ENCODE data around the gene CFHR5.
"Not testable (repeated sequence)": the region's sequence is repeated elsewhere in the genome, so short reads cannot be mapped to it uniquely, and the experiment has no call there.

Gene CFHR5

DNA sequence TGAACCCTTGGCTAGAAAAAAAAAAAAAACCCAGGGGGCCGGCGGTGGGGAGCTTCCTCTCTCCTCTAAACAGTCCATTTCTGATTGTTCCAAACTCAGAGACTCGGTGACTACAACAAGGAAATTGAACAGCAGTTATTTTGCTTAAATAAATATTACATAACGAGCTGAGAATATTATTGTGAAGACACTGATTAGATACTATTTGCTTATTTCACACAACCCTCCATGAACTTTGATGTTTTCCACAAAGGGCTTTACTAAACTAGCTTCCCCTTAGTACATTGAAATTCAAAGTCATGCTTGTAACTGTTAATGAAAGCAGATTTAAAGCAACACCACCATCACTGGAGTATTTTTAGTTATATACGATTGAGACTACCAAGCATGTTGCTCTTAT is at the start of gene CFHR5:
Gene CFHR5 (plus strand): TSS at position 279 of the 400 bp plus-strand sequence. CDS start 109 bp downstream, at position 388.
- Histone ChIP-seq H3K9ac (ENCODE audit: low read depth, low read length) (no peak within 1 kb of the TSS), H3K36me3 (ENCODE audit: insufficient read depth, low read depth, low read length) (no peaks in the 10 kb centered on the region), H3K4me1 (ENCODE audit: insufficient read depth, low read length) (no peaks in the 10 kb centered on the region; the same call in 1 of the 2 replicates), H3K27me3 (ENCODE audit: insufficient read depth, low read length) (no peaks in the 10 kb centered on the region), H3K27ac (ENCODE audit: low read length) (no peak within 1 kb of the TSS), H3K9me3 (ENCODE audit: insufficient read depth, low read depth, low read length) (no peaks in the 10 kb centered on the region), H3K4me3 (ENCODE audit: low read length) (no peak within 1 kb of the TSS)

DNA sequence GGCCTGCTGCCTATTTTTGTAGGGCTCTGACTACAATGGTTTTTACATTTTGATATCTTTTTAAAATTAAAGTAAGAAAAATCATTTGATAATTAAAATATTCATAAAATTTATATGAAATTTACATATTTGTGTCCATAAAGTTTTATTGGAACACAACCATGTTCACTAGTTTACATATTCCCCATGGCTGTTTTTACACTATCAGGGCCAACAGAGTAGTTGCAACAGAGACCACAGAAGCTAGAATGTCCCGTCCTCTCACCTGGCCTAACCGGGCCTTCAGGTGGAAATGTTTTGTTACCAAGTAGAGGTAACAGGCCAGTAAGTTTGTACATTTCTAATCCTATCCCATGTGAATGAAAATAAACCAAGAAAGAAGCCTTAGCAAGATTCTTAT is 44.5 kb upstream of the CFHR5 start:
- not testable (repeated sequence) for H3K27ac ChIP-seq (ENCODE audit: low read length); H3K4me1 ChIP-seq (ENCODE audit: insufficient read depth, low read length); H3K9ac ChIP-seq (ENCODE audit: low read depth, low read length); H3K36me3 ChIP-seq (ENCODE audit: insufficient read depth, low read depth, low read length); H3K4me3 ChIP-seq (ENCODE audit: low read length); H3K27me3 ChIP-seq (ENCODE audit: insufficient read depth, low read length); H3K9me3 ChIP-seq (ENCODE audit: insufficient read depth, low read depth, low read length)

DNA sequence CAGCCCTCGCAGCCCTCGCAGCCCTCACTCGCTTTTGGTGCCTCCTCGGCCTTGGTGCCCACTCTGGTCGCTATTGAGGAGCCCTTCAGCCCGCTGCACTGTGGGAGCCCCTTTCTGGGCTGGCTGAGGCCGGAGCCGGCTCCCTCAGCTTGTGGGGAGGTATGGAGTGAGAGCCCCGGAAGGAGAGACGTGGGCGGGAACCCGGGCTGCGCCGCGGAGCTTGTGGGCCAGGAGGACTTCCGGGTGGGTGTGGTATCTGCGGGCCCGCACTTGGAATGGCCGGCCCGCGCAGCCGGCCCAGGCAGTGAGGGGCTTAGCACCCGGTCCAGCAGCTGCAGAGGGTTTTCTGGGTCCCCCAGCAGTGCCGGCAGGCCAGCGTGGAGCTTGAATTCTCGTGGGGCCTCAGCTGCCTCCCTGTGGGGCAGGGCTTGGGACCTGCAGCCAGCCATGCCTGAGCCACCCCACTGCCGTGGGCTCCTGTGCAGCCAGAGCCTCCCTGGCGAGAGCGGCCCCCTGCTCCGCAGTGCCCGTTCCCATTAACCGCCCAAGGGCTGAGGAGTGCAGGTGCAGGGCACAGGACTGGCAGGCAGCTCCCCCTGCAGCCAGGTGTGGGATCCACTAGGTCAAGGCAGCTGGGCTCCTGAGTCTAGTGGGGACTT is 43.7 kb upstream of the CFHR5 start:
- Histone ChIP-seq H3K4me3 (ENCODE audit: low read length) (no peak overlapping the region), H3K4me1 (ENCODE audit: insufficient read depth, low read length) (no peaks in the 10 kb centered on the region), H3K27me3 (ENCODE audit: insufficient read depth, low read length) (no peaks in the 10 kb centered on the region), H3K36me3 (ENCODE audit: insufficient read depth, low read depth, low read length) (no peaks in the 10 kb centered on the region), H3K9ac (ENCODE audit: low read depth, low read length) (no peak overlapping the region), H3K9me3 (ENCODE audit: insufficient read depth, low read depth, low read length) (no peaks in the 10 kb centered on the region), H3K27ac (ENCODE audit: low read length) (no peak overlapping the region)

GRCh38 chr1:196941474-196941873 is 35.9 kb upstream of the CFHR5 start:
- not testable (repeated sequence) for H3K27ac ChIP-seq (ENCODE audit: low read length); H3K27me3 ChIP-seq (ENCODE audit: insufficient read depth, low read length); H3K9me3 ChIP-seq (ENCODE audit: insufficient read depth, low read depth, low read length); H3K4me1 ChIP-seq (ENCODE audit: insufficient read depth, low read length); H3K36me3 ChIP-seq (ENCODE audit: insufficient read depth, low read depth, low read length); H3K9ac ChIP-seq (ENCODE audit: low read depth, low read length); H3K4me3 ChIP-seq (ENCODE audit: low read length)

DNA sequence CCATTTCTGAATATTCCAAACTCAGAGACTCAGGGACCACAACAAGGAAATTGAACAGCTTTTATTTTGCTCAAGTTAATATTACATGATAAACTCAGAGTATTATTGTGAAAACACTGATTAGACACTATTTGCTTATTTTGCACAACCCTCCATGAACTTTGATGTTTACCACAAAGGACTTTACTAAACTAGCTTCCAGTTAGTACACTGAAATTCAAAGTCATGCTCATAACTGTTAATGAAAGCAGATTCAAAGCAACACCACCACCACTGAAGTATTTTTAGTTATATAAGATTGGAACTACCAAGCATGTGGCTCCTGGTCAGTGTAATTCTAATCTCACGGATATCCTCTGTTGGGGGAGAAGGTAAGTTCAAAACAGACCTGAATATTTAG is 33.8 kb upstream of the CFHR5 start, which contains the start of gene CFHR2:
Gene CFHR2 (plus strand): TSS at position 171 of the 400 bp plus-strand sequence. CDS start 143 bp downstream, at position 314.
- not testable (repeated sequence) for H3K4me3 ChIP-seq (ENCODE audit: low read length); H3K9me3 ChIP-seq (ENCODE audit: insufficient read depth, low read depth, low read length); H3K27me3 ChIP-seq (ENCODE audit: insufficient read depth, low read length); H3K4me1 ChIP-seq (ENCODE audit: insufficient read depth, low read length); H3K27ac ChIP-seq (ENCODE audit: low read length); H3K9ac ChIP-seq (ENCODE audit: low read depth, low read length); H3K36me3 ChIP-seq (ENCODE audit: insufficient read depth, low read depth, low read length)

DNA sequence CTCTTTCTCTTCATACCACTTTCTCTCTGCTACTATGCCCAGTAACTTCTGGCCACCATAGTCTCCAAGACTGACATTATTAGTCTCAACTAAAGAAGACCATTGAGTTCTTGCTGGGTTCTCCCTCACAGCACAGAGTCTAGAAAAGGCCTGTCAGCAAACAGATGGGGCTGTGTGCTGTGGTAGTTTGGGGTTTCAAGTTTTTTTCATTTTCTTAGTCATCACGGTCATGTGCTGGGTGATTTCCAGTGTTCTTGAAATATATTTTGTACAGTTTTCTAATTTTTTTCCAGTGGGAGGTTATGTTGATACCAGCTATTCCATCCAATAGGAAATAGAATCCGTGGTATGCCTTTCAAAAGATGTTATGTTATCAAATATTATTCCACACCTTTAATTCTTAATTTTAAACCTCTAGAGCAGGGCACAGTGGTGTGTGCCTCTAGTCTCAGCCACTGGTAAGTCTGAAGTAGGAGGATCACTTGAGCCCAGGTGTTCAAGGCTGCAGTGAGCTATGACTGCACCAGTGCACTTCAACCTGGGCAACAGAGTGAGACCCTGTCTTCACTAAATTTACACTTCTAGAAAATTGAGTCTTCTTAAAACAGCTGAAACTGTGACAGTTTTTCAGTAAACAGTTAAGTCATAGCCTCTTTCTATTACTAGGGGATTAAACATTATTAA is 25.5 kb upstream of the CFHR5 start:
- Histone ChIP-seq H3K27me3 (ENCODE audit: insufficient read depth, low read length) (no peaks in the 10 kb centered on the region), H3K36me3 (ENCODE audit: insufficient read depth, low read depth, low read length) (no peaks in the 10 kb centered on the region), H3K4me3 (ENCODE audit: low read length) (no peak overlapping the region), H3K4me1 (ENCODE audit: insufficient read depth, low read length) (no peaks in the 10 kb centered on the region; the same call in 1 of the 2 replicates), H3K27ac (ENCODE audit: low read length) (no peak overlapping the region), H3K9ac (ENCODE audit: low read depth, low read length) (no peak overlapping the region), H3K9me3 (ENCODE audit: insufficient read depth, low read depth, low read length) (no peaks in the 10 kb centered on the region)

- no peaks in the 10 kb centered on the region; the same call in 1 of the 2 replicates for H3K4me1 ChIP-seq (ENCODE audit: insufficient read depth, low read length)
- H3K27me3 ChIP-seq (ENCODE audit: insufficient read depth, low read length): no peaks in the 10 kb centered on the region
Observed at GRCh38 chr1:196954778-196955177, 22.6 kb upstream of the CFHR5 start.

DNA sequence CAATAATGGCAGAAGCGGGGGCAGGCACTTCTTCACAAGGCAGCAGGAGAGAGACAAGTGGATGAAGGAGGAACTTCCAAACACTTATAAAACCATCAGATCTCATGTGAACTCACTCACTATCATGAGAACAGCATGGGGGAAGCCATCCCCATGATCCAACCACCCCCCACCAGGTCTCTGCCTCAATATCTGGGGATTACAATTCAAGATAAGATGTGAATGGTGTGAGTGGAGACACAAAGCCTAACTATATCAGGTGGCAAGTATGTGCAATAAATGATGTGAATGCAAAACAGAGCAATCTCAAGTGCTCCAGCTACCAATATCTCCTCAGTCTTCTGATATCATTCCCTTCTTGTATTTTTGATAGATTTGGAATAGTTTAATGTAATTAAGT is 21.4 kb upstream of the CFHR5 start:
- Histone ChIP-seq H3K9me3 (ENCODE audit: insufficient read depth, low read depth, low read length) (no peaks in the 10 kb centered on the region), H3K27ac (ENCODE audit: low read length) (no peak overlapping the region), H3K36me3 (ENCODE audit: insufficient read depth, low read depth, low read length) (no peaks in the 10 kb centered on the region), H3K4me3 (ENCODE audit: low read length) (no peak overlapping the region), H3K4me1 (ENCODE audit: insufficient read depth, low read length) (no peaks in the 10 kb centered on the region; the same call in 1 of the 2 replicates), H3K9ac (ENCODE audit: low read depth, low read length) (no peak overlapping the region), H3K27me3 (ENCODE audit: insufficient read depth, low read length) (no peaks in the 10 kb centered on the region)

More at GRCh38 chr1:196954778-196955177, 22.6 kb upstream of the CFHR5 start:
- H3K9me3 ChIP-seq (ENCODE audit: insufficient read depth, low read depth, low read length): no peaks in the 10 kb centered on the region
- H3K4me3 ChIP-seq (ENCODE audit: low read length): no peak overlapping the region
- no peak overlapping the region for H3K27ac ChIP-seq (ENCODE audit: low read length)
- no peaks in the 10 kb centered on the region for H3K36me3 ChIP-seq (ENCODE audit: insufficient read depth, low read depth, low read length)
- H3K9ac ChIP-seq (ENCODE audit: low read depth, low read length): no peak overlapping the region

GRCh38 chr1:196960854-196961253 is 16.5 kb upstream of the CFHR5 start:
- H3K4me3 ChIP-seq (ENCODE audit: low read length): no peak overlapping the region
- H3K27me3 ChIP-seq (ENCODE audit: insufficient read depth, low read length): no peaks in the 10 kb centered on the region
- H3K27ac ChIP-seq (ENCODE audit: low read length): no peak overlapping the region
- no peak overlapping the region for H3K9ac ChIP-seq (ENCODE audit: low read depth, low read length)
- no peaks in the 10 kb centered on the region for H3K36me3 ChIP-seq (ENCODE audit: insufficient read depth, low read depth, low read length)
- H3K4me1 ChIP-seq (ENCODE audit: insufficient read depth, low read length): no peaks in the 10 kb centered on the region
- H3K9me3 ChIP-seq (ENCODE audit: insufficient read depth, low read depth, low read length): no peaks in the 10 kb centered on the region

- no peaks in the 10 kb centered on the region for H3K4me1 ChIP-seq (ENCODE audit: insufficient read depth, low read length)
- H3K27me3 ChIP-seq (ENCODE audit: insufficient read depth, low read length): no peaks in the 10 kb centered on the region
- no peak overlapping the region for H3K9ac ChIP-seq (ENCODE audit: low read depth, low read length)
- no peak overlapping the region for H3K4me3 ChIP-seq (ENCODE audit: low read length)
- H3K27ac ChIP-seq (ENCODE audit: low read length): no peak overlapping the region
- no peaks in the 10 kb centered on the region for H3K9me3 ChIP-seq (ENCODE audit: insufficient read depth, low read depth, low read length)
- H3K36me3 ChIP-seq (ENCODE audit: insufficient read depth, low read depth, low read length): no peaks in the 10 kb centered on the region
Observed at GRCh38 chr1:196970182-196970581, 7.2 kb upstream of the CFHR5 start.

DNA sequence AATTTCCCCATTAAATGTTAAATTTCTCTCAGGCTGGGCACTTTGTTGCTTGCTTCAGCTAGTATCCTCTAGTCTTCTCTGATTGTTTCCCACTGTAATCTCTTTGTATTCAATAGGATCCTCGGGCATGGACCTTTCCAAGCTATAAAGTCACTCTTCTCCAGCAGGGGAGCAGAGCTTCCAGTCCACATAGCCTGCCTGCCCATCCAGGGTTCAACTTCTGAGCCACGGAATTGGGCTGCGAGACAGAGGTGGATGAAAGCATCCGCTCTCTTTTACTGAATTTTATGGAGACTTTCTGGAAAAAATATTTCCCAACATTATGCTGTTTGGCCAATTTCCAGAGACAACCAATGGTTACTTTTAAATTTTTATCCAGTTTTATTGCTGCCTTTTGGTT is 1.1 kb upstream of the CFHR5 start:
- Histone ChIP-seq H3K9me3 (ENCODE audit: insufficient read depth, low read depth, low read length) (no peaks in the 10 kb centered on the region), H3K36me3 (ENCODE audit: insufficient read depth, low read depth, low read length) (no peaks in the 10 kb centered on the region), H3K9ac (ENCODE audit: low read depth, low read length) (no peak overlapping the region), H3K27ac (ENCODE audit: low read length) (no peak overlapping the region), H3K4me1 (ENCODE audit: insufficient read depth, low read length) (no peaks in the 10 kb centered on the region; the same call in 1 of the 2 replicates), H3K4me3 (ENCODE audit: low read length) (no peak overlapping the region), H3K27me3 (ENCODE audit: insufficient read depth, low read length) (no peaks in the 10 kb centered on the region)

DNA sequence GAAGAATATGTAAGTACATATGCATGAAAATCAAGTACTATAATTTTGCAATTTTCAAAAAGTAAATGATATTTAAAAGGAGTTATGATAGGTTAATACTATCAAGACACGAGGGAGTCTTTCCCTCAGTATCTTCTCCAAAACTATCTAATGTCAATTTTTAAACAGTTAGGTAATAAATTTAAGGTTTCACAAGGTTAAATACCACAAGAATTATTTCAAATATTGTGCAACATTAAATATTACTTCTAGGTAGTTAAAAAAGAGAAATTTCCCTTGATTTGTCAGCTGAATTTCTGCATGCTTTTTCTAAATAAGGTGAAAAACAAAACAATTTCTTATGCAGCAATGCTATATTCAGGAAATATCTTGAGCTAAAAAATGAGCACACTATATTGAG is 3.5 kb downstream of the CFHR5 start:
- H3K4me1 ChIP-seq (ENCODE audit: insufficient read depth, low read length): no peaks in the 10 kb centered on the region; the same call in 1 of the 2 replicates
- no peak overlapping the region for H3K9ac ChIP-seq (ENCODE audit: low read depth, low read length)
- H3K9me3 ChIP-seq (ENCODE audit: insufficient read depth, low read depth, low read length): no peaks in the 10 kb centered on the region
- H3K4me3 ChIP-seq (ENCODE audit: low read length): no peak overlapping the region
- no peaks in the 10 kb centered on the region for H3K36me3 ChIP-seq (ENCODE audit: insufficient read depth, low read depth, low read length)
- H3K27me3 ChIP-seq (ENCODE audit: insufficient read depth, low read length): no peaks in the 10 kb centered on the region
- H3K27ac ChIP-seq (ENCODE audit: low read length): no peak overlapping the region
